BLaER1 treated with 17β-estradiol and CSF1 and Interleukin-3, amounts not matched to agents 10 nM and 100 nM (cell line): ENCODE measurements around the gene ZNF232.
"Not testable (repeated sequence)": the region's sequence is repeated elsewhere in the genome, so short reads cannot be mapped to it uniquely, and the experiment has no call there.

Source experiments
- H3K27ac ChIP-seq, 11 experiments: shearing (Covaris generic); formaldehyde crosslinking; 2 replicates each; pipeline ENCODE4 v1.8.1; 2022
- H3K27me3 ChIP-seq, 11 experiments: shearing (Covaris generic); formaldehyde crosslinking; 2 replicates each; pipeline ENCODE4 v1.8.1; 2022
- H3K36me3 ChIP-seq, 11 experiments: shearing (Covaris generic); formaldehyde crosslinking; 2 replicates each; pipeline ENCODE4 v1.8.1; 2022
- H3K4me1 ChIP-seq, 10 experiments: shearing (Covaris generic); formaldehyde crosslinking; 2 replicates each; pipeline ENCODE4 v1.8.1; 2022
- H3K4me2 ChIP-seq, 11 experiments: shearing (Covaris generic); formaldehyde crosslinking; 2 replicates each; pipeline ENCODE4 v1.8.1; 2022
- H3K4me3 ChIP-seq, 10 experiments: shearing (Covaris generic); formaldehyde crosslinking; 2 replicates each; pipeline ENCODE4 v1.8.1; 2022
- H3K9ac ChIP-seq, 11 experiments: shearing (Covaris generic); formaldehyde crosslinking; 2 replicates each; pipeline ENCODE4 v1.8.1; 2022
- H3K9me3 ChIP-seq, 11 experiments: shearing (Covaris generic); formaldehyde crosslinking; replicated peaks in 1 of 11; 2 replicates each; pipeline ENCODE4 v1.8.1; 2022
- H4K20me1 ChIP-seq, 11 experiments: shearing (Covaris generic); formaldehyde crosslinking; 2 replicates each; pipeline ENCODE4 v1.8.1; 2022
- Cebpa-rat ChIP-seq, 11 experiments: shearing (Covaris generic); IDR thresholded peaks; 2 replicates each; pipeline ENCODE4 v1.8.1; 2022

ZNF232 gene

DNA sequence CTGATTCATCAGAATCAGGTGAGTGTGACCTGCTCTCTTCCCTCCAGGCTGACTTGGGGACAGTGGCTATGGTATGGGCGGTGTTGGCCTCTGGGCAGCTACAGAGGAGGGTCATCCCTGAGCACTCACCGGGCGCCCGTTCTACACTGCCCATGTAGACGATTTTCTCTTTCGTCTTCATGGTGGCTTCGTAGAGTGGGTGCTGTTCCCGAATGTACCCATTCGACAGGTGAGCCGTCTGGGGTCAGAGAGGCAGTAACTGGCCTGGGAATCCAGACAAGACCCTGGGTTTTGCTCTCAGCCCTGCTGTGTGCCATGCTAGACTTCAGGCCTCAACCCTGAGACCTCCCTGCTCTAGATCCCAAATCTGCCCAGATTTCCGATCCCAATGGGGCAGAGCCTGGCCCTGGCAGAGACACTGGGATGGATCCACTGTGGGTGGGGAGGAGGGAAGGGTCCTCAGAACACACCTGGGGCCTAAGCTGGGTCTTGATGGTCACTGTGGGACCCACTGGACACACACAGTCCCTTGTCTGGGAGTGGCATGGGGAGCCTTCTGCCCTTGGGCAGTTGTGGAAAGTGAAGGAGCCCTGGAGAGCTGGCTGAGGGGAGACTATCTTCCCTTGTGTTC is 17.3 kb upstream of the ZNF232 start:
- Histone ChIP-seq H3K9me3 (no peaks in the 10 kb centered on the region), H3K27me3 (peaks cover 0 to 1% (median 0%) of the 10 kb centered on the region in 11 experiments; a peak in 2 of 22 replicates), H3K36me3 (no peaks in the 10 kb centered on the region), H3K4me1 (no peaks in the 10 kb centered on the region), H3K4me3 (no peak overlapping the region), H3K9ac (no peak overlapping the region), H3K4me2 (no peak overlapping the region), H3K27ac (no peak overlapping the region), H4K20me1 (no peaks in the 10 kb centered on the region; a peak in 1 of 22 replicates)
- TF ChIP-seq Cebpa-rat (IDR thresholded peaks at IDR 0.05), result no peak

- H3K4me1 ChIP-seq, H3K27me3 ChIP-seq, H3K36me3 ChIP-seq, H3K4me2 ChIP-seq, H3K27ac ChIP-seq, H3K4me3 ChIP-seq, H3K9me3 ChIP-seq, H4K20me1 ChIP-seq, H3K9ac ChIP-seq: not testable (repeated sequence)
Measured at GRCh38 chr17:5128387-5128786, 16.7 kb upstream of the ZNF232 start.

GRCh38 chr17:5127910-5128309 is 16.2 kb upstream of the ZNF232 start:
- Histone ChIP-seq H3K27ac (no peak overlapping the region), H3K4me2 (no peak overlapping the region), H3K36me3 (no peaks in the 10 kb centered on the region), H3K4me1 (no peaks in the 10 kb centered on the region), H3K27me3 (peaks cover 6 to 13% (median 9%) of the 10 kb centered on the region in 11 experiments; a peak in 21 of 22 replicates), H3K9ac (no peak overlapping the region), H3K4me3 (no peak overlapping the region), H3K9me3 (no peaks in the 10 kb centered on the region), H4K20me1 (no peaks in the 10 kb centered on the region; a peak in 1 of 22 replicates)
- no peak for TF ChIP-seq Cebpa-rat (IDR thresholded peaks at IDR 0.05)

GRCh38 chr17:5126719-5127488 is 15.2 kb upstream of the ZNF232 start:
- H3K27ac ChIP-seq, result no peak overlapping the region
- no peak overlapping the region for H3K9ac ChIP-seq
- H3K4me3 ChIP-seq, result no peak overlapping the region
- no peaks in the 10 kb centered on the region; a peak in 1 of 22 replicates for H4K20me1 ChIP-seq
- no peak for TF ChIP-seq Cebpa-rat (IDR thresholded peaks at IDR 0.05)
- H3K4me2 ChIP-seq, result no peak overlapping the region
- peaks cover 0 to 8% (median 0%) of the 10 kb centered on the region in 11 experiments; a peak in 1 of 22 replicates for H3K9me3 ChIP-seq
- no peaks in the 10 kb centered on the region for H3K36me3 ChIP-seq
- H3K27me3 ChIP-seq, result peaks cover 16 to 23% (median 19%) of the 10 kb centered on the region in 11 experiments
- H3K4me1 ChIP-seq, result peaks cover 0 to 4% (median 0%) of the 10 kb centered on the region in 10 experiments; a peak in 1 of 20 replicates

DNA sequence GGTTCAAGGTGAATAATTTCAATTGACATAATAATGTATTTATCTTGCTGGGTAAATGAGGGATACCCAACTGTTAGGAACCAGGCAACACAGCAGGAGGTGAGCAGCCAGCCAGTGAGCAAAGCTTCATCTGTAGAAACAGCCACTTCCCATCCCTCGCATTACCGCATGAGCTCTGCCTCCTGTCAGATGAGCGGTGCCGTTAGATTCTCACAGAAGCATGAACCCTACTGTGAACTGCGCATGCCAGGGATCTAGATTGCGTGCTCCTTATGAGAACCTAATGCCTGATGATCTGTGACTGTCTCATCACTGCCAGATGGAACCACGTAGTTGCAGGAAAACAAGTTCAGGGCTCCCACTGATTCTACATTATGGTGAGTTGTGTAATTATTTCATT is 13.2 kb upstream of the ZNF232 start:
- H3K27me3 ChIP-seq, result peaks cover 17 to 28% (median 23%) of the 10 kb centered on the region in 11 experiments
- H3K9ac ChIP-seq, H3K36me3 ChIP-seq, H3K4me3 ChIP-seq, H3K4me2 ChIP-seq, H3K4me1 ChIP-seq, H4K20me1 ChIP-seq, H3K27ac ChIP-seq, H3K9me3 ChIP-seq: not testable (repeated sequence)

DNA sequence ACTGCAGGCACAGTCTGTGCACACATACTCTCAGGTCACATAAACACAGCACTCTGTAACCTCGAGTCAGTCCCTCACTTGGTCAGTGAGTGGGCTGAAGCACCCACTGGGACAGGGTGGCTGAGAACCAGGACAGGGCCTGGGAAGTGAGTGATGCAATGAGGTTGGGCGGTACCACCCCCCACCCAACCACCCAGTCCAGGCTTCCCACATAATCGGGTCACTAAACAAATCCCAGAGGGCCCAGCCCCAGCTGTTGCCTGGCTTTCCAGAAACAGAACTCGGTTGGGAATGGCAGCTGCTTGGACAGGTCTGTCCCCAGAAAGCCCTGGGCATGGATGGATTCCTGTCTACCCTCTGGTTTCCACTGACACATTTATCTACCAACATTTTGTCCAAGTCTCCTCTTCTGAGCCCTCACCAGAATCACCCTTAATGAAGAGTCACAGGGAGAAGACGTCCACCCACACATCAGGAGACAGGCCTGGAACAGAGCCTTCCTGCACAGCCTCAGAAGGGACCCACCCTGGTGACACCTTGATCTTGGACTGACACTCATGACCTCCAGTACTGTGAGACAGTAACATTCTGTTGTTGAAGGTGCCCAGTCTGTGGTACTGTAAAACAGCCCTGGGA is 12.6 kb upstream of the ZNF232 start:
- H3K9me3 ChIP-seq, H3K4me3 ChIP-seq, H4K20me1 ChIP-seq, H3K4me1 ChIP-seq, H3K4me2 ChIP-seq, H3K9ac ChIP-seq, H3K36me3 ChIP-seq, H3K27ac ChIP-seq: not testable (repeated sequence)
- H3K27me3 ChIP-seq, result peaks cover 17 to 28% (median 23%) of the 10 kb centered on the region in 11 experiments

DNA sequence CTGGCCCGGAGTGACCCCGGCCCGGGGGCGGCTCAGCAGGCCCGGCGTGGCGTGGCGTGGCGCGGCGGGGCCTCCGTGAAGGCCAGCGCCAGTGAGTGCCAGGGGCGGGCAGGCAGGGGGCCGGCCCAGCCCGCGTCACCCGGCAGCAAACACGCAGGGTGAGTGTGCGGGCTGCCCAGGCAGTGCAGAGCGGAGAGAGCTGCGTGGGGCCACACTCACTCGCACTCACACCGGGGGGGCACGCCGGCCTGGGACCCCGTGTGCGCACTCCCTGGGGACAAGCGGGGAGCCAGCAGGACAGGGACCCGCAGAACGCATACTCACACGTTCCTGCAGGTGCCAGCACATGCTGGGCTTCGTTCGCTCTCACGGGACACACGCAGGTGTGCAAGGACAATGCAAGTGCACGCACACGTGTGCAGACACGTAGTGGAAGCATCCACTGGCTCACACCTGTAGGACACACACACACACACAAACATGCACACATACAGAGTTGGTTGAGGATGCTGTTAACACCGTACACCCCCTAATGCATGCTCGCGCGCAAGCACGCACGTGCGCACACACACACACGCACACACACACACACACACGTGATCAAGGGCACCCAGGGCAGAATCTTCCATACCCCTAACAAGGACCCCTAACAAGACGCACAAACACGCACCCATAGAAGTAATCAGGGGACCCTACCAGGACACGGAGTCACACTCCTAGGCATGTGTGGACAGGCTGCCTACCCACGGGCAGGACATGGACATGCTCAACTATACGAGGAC is 11.9 kb upstream of the ZNF232 start:
- Histone ChIP-seq H3K9me3 (peaks cover 3 to 11% (median 4%) of the 10 kb centered on the region in 11 experiments; a peak in 19 of 22 replicates), H3K4me1 (peaks cover 0 to 4% (median 0%) of the 10 kb centered on the region in 10 experiments; a peak in 1 of 20 replicates), H3K4me2 (no peak overlapping the region), H4K20me1 (no peaks in the 10 kb centered on the region; a peak in 1 of 22 replicates), H3K9ac (no peak overlapping the region), H3K36me3 (no peaks in the 10 kb centered on the region), H3K27me3 (peaks cover 17 to 28% (median 23%) of the 10 kb centered on the region in 11 experiments), H3K4me3 (no peak overlapping the region), H3K27ac (no peak overlapping the region)
- TF ChIP-seq Cebpa-rat (IDR thresholded peaks at IDR 0.05), result no peak

DNA sequence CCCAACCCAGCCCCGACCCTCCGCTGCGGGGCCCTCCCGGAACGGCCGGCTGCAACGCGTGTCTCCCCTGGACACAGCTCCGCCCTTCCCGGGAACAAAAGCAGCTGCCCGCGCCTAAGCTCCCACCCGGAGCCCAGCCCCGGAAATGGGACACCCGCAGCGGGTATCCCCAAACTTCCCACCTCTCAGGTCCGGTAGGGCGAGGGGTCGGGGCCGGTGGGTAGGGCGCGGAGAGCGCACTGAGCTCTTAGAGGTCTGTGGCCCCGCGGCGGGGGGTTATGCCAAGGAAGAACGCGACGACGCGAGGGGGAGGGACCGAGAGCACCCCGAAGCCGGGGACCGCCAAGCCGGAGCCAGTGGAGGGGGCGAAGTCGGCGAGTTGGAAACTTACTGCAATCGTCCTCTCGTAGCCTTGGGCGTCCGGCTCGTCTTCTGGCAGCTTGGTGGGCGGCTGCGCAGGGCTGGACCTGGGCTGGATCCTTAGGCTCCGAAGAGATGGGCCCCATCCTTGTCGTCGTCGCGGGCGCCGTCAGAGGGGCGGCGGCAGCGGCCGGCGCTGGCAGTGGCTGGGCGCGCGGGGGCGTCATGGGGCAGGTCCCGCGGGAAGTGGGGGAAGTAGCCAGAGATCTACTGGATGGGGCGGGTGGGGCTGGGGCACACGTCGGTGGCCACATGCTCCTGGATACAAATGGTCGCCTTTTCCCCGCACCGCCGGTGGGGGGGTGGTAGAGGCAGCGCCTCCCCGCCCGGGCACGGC is 11.1 kb upstream of the ZNF232 start:
- Histone ChIP-seq H3K4me3 (no peak overlapping the region), H3K9ac (no peak overlapping the region), H4K20me1 (no peaks in the 10 kb centered on the region; a peak in 1 of 22 replicates), H3K4me1 (peaks cover 0 to 4% (median 0%) of the 10 kb centered on the region in 10 experiments; a peak in 1 of 20 replicates), H3K9me3 (peaks cover 9 to 19% (median 11%) of the 10 kb centered on the region in 11 experiments; a peak in 21 of 22 replicates), H3K4me2 (peak overlapping the region in 4 of 11 experiments; percentile 10 to 33 (median 17); a peak in 3 of 22 replicates), H3K27me3 (peaks cover 17 to 28% (median 23%) of the 10 kb centered on the region in 11 experiments), H3K36me3 (no peaks in the 10 kb centered on the region), H3K27ac (no peak overlapping the region)
- no peak for TF ChIP-seq Cebpa-rat (IDR thresholded peaks at IDR 0.05)

- peaks cover 9 to 23% (median 13%) of the 10 kb centered on the region in 11 experiments; a peak in 21 of 22 replicates for H3K9me3 ChIP-seq
- H3K27me3 ChIP-seq, result peaks cover 17 to 28% (median 23%) of the 10 kb centered on the region in 11 experiments
- not testable (repeated sequence) for H4K20me1 ChIP-seq, H3K9ac ChIP-seq, H3K36me3 ChIP-seq, H3K4me3 ChIP-seq, H3K27ac ChIP-seq, H3K4me1 ChIP-seq, H3K4me2 ChIP-seq
Measured at GRCh38 chr17:5122056-5122455, 10.4 kb upstream of the ZNF232 start.
